Measurements from ENCODE around the gene MELK. TPM values are rescaled to one million over a fixed set of nuclear protein-coding genes. Genes with fewer than 3 reads are reported as not detected.

MELK gene
- total and polyA plus RNA-seq, 2 experiments from 2014 or later = 11.5 to 17.4 TPM

- Histone ChIP-seq H3K4me1 (ENCODE audit: low read depth) (no peaks in the 10 kb centered on the region), H3K36me3 (no peaks in the 10 kb centered on the region), H3K4me3 (no peak overlapping the region), H3K27ac (no peak overlapping the region), H3K9me3 (ENCODE audit: low read depth) (no peaks in the 10 kb centered on the region), H3K27me3 (no peaks in the 10 kb centered on the region)
- TF ChIP-seq CTCF (IDR thresholded peaks at IDR 0.05; ENCODE audit: low read depth, low read length) = no peak
- no peak for DNase-seq (ENCODE audit: low read depth in 1 of 2, low spot score in 1 of 2)
These were observed 144.6 kb downstream of the MELK start for GRCh38 chr9:36717276-36717675.

GRCh38 chr9:36718612-36719011 is 145.9 kb downstream of the MELK start:
- Histone ChIP-seq H3K27ac (no peak overlapping the region), H3K36me3 (no peaks in the 10 kb centered on the region), H3K27me3 (no peaks in the 10 kb centered on the region), H3K4me1 (ENCODE audit: low read depth) (no peaks in the 10 kb centered on the region), H3K4me3 (no peak overlapping the region), H3K9me3 (ENCODE audit: low read depth) (no peaks in the 10 kb centered on the region)
- no peak for TF ChIP-seq CTCF (IDR thresholded peaks at IDR 0.05; ENCODE audit: low read depth, low read length)
- no peak for DNase-seq (ENCODE audit: low read depth in 1 of 2, low spot score in 1 of 2)

GRCh38 chr9:36720043-36720442 is 147.3 kb downstream of the MELK start:
- DNase-seq (ENCODE audit: low read depth in 1 of 2, low spot score in 1 of 2) = no peak
- Histone ChIP-seq H3K4me3 (no peak overlapping the region), H3K36me3 (no peaks in the 10 kb centered on the region), H3K4me1 (ENCODE audit: low read depth) (no peaks in the 10 kb centered on the region), H3K27ac (no peak overlapping the region), H3K9me3 (ENCODE audit: low read depth) (no peaks in the 10 kb centered on the region), H3K27me3 (no peaks in the 10 kb centered on the region)
- no peak for TF ChIP-seq CTCF (IDR thresholded peaks at IDR 0.05; ENCODE audit: low read depth, low read length)

GRCh38 chr9:36721846-36722588 is 149.3 kb downstream of the MELK start:
- no peak for TF ChIP-seq CTCF (IDR thresholded peaks at IDR 0.05; ENCODE audit: low read depth, low read length)
- Histone ChIP-seq H3K27ac (no peak overlapping the region), H3K36me3 (no peaks in the 10 kb centered on the region), H3K4me3 (no peak overlapping the region), H3K27me3 (no peaks in the 10 kb centered on the region), H3K4me1 (ENCODE audit: low read depth) (no peaks in the 10 kb centered on the region), H3K9me3 (ENCODE audit: low read depth) (no peaks in the 10 kb centered on the region)
- peak; percentile 20 to 62 for DNase-seq (ENCODE audit: low read depth in 1 of 2, low spot score in 1 of 2)

- Histone ChIP-seq H3K4me3 (no peak overlapping the region), H3K9me3 (ENCODE audit: low read depth) (no peaks in the 10 kb centered on the region), H3K36me3 (no peaks in the 10 kb centered on the region), H3K4me1 (ENCODE audit: low read depth) (no peaks in the 10 kb centered on the region), H3K27ac (no peak overlapping the region), H3K27me3 (no peaks in the 10 kb centered on the region)
- no peak for TF ChIP-seq CTCF (IDR thresholded peaks at IDR 0.05; ENCODE audit: low read depth, low read length)
- DNase-seq (ENCODE audit: low read depth in 1 of 2, low spot score in 1 of 2) = peak in 1 of 2 donors; percentile 67
These were observed 153.2 kb downstream of the MELK start for GRCh38 chr9:36725777-36726356.

Other genes with a start within 250 kb of the MELK start
- gene RNF38, start 172.6 kb upstream of the MELK start, total RNA-seq = 18.6 and 26.3 TPM in 2 replicates
- gene RNF38, start 172.6 kb upstream of the MELK start, polyA plus RNA-seq = 20.1 and 34.5 TPM in 2 replicates